CD4-positive, alpha-beta T cell (primary cell): Measurements from ENCODE around the gene MINDY1. TPM values are rescaled to one million over a fixed set of nuclear protein-coding genes. Genes with fewer than 3 reads are reported as not detected.
A peak's percentile ranks its signal among the peaks of the same experiment; 100 is the strongest.

Source experiments
- ATAC-seq: fragments of 200-7000 bp; cut with Tn5 transposase; one replicate; pipeline ENCODE4 v1.10.0; 2022; ENCODE audit warnings: mild to moderate bottlenecking; ENCODE audit not compliant: poor library complexity
- CTCF ChIA-PET: fragments of 350-600 bp; sonication (Branson Sonifier 250); formaldehyde crosslinking; loops from one replicate; lab custom pipeline; 2021; ENCODE audit warnings: antibody characterized with exemption, inconsistent platforms; lab: Charles Lee
- POLR2A ChIA-PET: fragments of 350-600 bp; sonication (Branson Sonifier 250); formaldehyde crosslinking; loops from one replicate; lab custom pipeline; 2021; ENCODE audit warnings: antibody characterized with exemption, inconsistent platforms; lab: Charles Lee
- DNase-seq, 14 experiments: peaks; one replicate each; pipeline ENCODE4 v3.0.0-alpha.2; 2013 to 2020; ENCODE audit warnings: mixed read lengths in 2 of 14
- H3K27ac ChIP-seq, 2 donors: one replicate each; pipeline versions ENCODE4 v1.5.1 to v1.7.0; 2013; ENCODE audit warnings: low read length in 2 of 2, low read depth in 1 of 2, mild to moderate bottlenecking in 1 of 2
- H3K27me3 ChIP-seq, 2 experiments: 1 replicate in 1 of 2; 2 replicates in 1 of 2; pipeline versions ENCODE4 v1.6.1 to v1.7.0; 2013; ENCODE audit warnings: low read length in 2 of 2, control low read depth in 1 of 2, mild to moderate bottlenecking in 1 of 2, moderate library complexity in 1 of 2; ENCODE audit not compliant: insufficient read depth in 2 of 2, control insufficient read depth in 1 of 2
- H3K36me3 ChIP-seq: one replicate; pipeline ENCODE4 v1.6.1; 2013; ENCODE audit warnings: low read length, control low read depth; ENCODE audit not compliant: insufficient read depth
- H3K4me1 ChIP-seq: one replicate; pipeline ENCODE4 v1.6.1; 2013; ENCODE audit warnings: low read length, control low read depth; ENCODE audit not compliant: insufficient read depth
- H3K4me3 ChIP-seq: one replicate; pipeline ENCODE4 v1.5.1; 2013; ENCODE audit warnings: mild to moderate bottlenecking, low read length, moderate library complexity
- H3K9me3 ChIP-seq, 2 experiments: 1 replicate in 1 of 2; 2 replicates in 1 of 2; pipeline versions ENCODE4 v1.6.1 to v1.7.0; 2013; ENCODE audit warnings: low read length in 2 of 2, mild to moderate bottlenecking in 2 of 2, control low read depth in 1 of 2, moderate library complexity in 1 of 2; ENCODE audit not compliant: control insufficient read depth in 1 of 2, insufficient read depth in 1 of 2
- H3K27ac Mint-ChIP-seq: one replicate; pipeline ENCODE4 v1.8.0; 2020; ENCODE audit warnings: mixed read lengths
- H3K27me3 Mint-ChIP-seq: one replicate; pipeline ENCODE4 v1.8.0; 2021; ENCODE audit warnings: mixed read lengths
- H3K36me3 Mint-ChIP-seq: one replicate; pipeline ENCODE4 v1.8.0; 2021; ENCODE audit warnings: low read depth, mixed read lengths
- H3K4me1 Mint-ChIP-seq: one replicate; pipeline ENCODE4 v1.8.0; 2021; ENCODE audit warnings: low read depth, mixed read lengths
- H3K4me3 Mint-ChIP-seq: one replicate; pipeline ENCODE4 v1.8.0; 2020; ENCODE audit warnings: mild to moderate bottlenecking, mixed read lengths
- H3K9me3 Mint-ChIP-seq: one replicate; pipeline ENCODE4 v1.8.0; 2020; ENCODE audit warnings: mixed read lengths
- intact Hi-C, 2 experiments: fragments of 100-400 bp; cut with DNase I in 1 of 2; cut with micrococcal nuclease in 1 of 2; formaldehyde crosslinking; loops; one replicate each; pipeline versions ENCODE4 v1.15.1 to v1.9.0; 2023 to 2025; cut with DNase I, micrococcal nuclease
- total RNA-seq, 174 experiments: library from RNA in 2 of 174; stranded (reverse) in 2 of 174; gene quantifications; one replicate each; pipeline ENCODE4 v1.2.3 and lab custom pipeline; 2021 to 2026
- TF ChIP-seq, protein P1 (sequence below): fragments of 200-600 bp; IDR thresholded peaks from one replicate; pipeline ENCODE4 v1.8.0; 2022; ENCODE audit warnings: antibody characterized with exemption, mild to moderate bottlenecking

Gene MINDY1
- total RNA-seq, 2 experiments from 2014 or later: 7.8 to 9.2 TPM

DNA sequence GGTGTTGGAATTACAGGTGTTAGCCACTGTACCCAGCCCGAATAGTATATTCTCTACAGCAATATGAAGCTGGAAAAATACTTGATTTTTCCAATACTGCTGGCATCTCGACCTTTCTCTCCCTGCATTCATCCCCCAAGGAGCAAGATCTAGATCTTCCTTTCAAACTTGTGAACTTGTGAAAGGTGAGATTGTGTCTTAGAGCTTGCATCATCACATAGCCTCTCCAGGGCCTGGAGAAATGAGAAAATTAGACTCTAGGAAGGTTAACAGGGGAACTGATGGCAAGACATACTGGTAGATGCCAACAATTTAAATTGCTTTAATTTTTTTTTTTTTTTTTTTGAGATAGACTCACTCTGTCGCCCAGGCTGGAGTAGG lies 3.6 kb upstream of the MINDY1 start:
- Histone ChIP-seq H3K4me1 (peaks cover 68% of the 10 kb centered on the region), H3K36me3 (peaks cover 20% of the 10 kb centered on the region), H3K4me3 (no peak overlapping the region), H3K27me3 (no peaks in the 10 kb centered on the region), H3K9me3 (no peaks in the 10 kb centered on the region), H3K27ac (no peak overlapping the region)
- H3K4me1 Mint-ChIP-seq: peaks cover 83% of the 10 kb centered on the region
- CTCF ChIA-PET: interaction anchor here (1.4 to 2.0 kb wide), 2 partner anchors 14 to 61 kb away, joined by 5 to 14 read pairs; partner anchors contain the start of gene GABPB2
- TF ChIP-seq, protein P1, sequence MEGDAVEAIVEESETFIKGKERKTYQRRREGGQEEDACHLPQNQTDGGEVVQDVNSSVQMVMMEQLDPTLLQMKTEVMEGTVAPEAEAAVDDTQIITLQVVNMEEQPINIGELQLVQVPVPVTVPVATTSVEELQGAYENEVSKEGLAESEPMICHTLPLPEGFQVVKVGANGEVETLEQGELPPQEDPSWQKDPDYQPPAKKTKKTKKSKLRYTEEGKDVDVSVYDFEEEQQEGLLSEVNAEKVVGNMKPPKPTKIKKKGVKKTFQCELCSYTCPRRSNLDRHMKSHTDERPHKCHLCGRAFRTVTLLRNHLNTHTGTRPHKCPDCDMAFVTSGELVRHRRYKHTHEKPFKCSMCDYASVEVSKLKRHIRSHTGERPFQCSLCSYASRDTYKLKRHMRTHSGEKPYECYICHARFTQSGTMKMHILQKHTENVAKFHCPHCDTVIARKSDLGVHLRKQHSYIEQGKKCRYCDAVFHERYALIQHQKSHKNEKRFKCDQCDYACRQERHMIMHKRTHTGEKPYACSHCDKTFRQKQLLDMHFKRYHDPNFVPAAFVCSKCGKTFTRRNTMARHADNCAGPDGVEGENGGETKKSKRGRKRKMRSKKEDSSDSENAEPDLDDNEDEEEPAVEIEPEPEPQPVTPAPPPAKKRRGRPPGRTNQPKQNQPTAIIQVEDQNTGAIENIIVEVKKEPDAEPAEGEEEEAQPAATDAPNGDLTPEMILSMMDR: no peak
- H3K4me3 Mint-ChIP-seq: peak overlapping the region; percentile 59
- POLR2A ChIA-PET: no interaction called here
- peaks cover 52% of the 10 kb centered on the region for H3K36me3 Mint-ChIP-seq
- ATAC-seq (no peak), DNase-seq (no peak)
- H3K27ac Mint-ChIP-seq: peak overlapping the region; percentile 98
- intact Hi-C loops: loop anchor here in 1 of 2 experiments (10.0 kb wide), 1 partner anchor 244 kb away; the partner anchor contains the start of gene PSMD4
- H3K9me3 Mint-ChIP-seq: no peaks in the 10 kb centered on the region
- no peaks in the 10 kb centered on the region for H3K27me3 Mint-ChIP-seq

DNA sequence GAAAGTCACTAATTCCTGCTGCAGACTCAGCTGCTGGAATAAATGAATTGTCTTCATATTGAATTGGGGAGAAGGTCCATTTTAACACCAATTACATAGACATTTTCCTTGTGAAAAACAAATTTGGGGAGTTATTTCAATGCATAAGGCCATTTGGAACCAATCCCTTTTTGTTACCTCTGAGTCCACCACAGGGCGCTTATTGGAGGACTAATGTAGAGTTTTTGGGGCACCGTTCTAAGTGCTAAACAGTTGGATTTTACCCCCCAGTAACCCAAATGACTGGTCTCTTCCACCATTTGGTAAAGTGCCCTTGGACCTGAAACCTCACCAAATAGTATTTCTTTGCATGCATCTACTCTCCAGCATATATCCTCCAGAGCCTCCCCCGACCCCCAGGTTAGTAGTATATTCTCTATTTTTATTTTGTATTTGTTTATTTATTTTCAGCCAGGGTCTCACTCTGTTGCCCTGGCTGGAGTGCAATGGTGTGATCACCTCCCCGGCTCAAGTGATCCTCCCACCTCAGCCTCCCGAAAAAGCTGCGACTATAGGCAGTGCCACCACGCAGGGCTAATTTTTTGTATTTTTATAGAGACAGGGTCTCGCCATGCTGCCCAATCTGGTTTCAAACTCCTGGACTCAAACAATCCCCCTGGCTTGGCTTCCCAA lies 3.1 kb upstream of the MINDY1 start:
- DNase-seq: no peak
- TF ChIP-seq, protein P1: no peak
- no peak overlapping the region for H3K4me3 ChIP-seq
- peaks cover 19% of the 10 kb centered on the region for H3K36me3 ChIP-seq
- no peaks in the 10 kb centered on the region for H3K9me3 ChIP-seq
- no peaks in the 10 kb centered on the region for H3K9me3 Mint-ChIP-seq
- intact Hi-C loops: loop anchor here (2.0 to 10.0 kb wide), 5 partner anchors 47 to 648 kb away; partner anchors contain the start of genes ARNT (in 1 of the 2), PSMD4 (in 1 of the 2), RPRD2 (in 1 of the 2) and TNFAIP8L2 (in 1 of the 2)
- CTCF ChIA-PET: interaction anchor here (0.8 to 2.0 kb wide), 4 partner anchors 14 to 388 kb away, joined by 3 to 14 read pairs (median 4); partner anchors contain the start of gene GABPB2
- peaks cover 52% of the 10 kb centered on the region for H3K36me3 Mint-ChIP-seq
- no peak for ATAC-seq
- no peaks in the 10 kb centered on the region for H3K27me3 ChIP-seq
- peaks cover 85% of the 10 kb centered on the region for H3K4me1 Mint-ChIP-seq
- H3K27ac Mint-ChIP-seq: peak overlapping the region; percentile 98
- H3K4me3 Mint-ChIP-seq: peak overlapping the region; percentile 93
- H3K27me3 Mint-ChIP-seq: no peaks in the 10 kb centered on the region
- POLR2A ChIA-PET: interaction anchor here (1.9 kb wide), 1 partner anchor 41 kb away, joined by 5 read pairs; no protein-coding TSS in a partner anchor
- no peak overlapping the region for H3K27ac ChIP-seq
- peaks cover 73% of the 10 kb centered on the region for H3K4me1 ChIP-seq

DNA sequence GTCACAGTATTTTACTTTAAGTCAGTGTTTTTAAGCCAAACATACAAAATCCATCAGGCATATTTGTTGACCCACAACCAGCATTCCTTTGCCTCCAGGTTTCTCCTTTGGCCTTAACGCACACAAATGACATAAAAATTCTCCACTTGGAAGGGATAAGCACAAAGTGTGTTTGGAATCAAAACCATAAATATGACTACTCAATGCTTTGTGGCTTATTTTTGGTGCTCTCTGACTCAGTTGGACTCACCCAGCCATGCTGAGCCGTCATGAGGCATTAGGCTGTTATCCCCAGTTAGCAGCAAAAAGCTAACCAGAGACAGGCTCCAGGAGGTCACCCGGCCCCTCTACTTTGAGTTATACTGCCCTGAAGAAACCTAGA lies 2.5 kb upstream of the MINDY1 start:
- Histone ChIP-seq H3K4me1 (peaks cover 79% of the 10 kb centered on the region), H3K4me3 (peak overlapping the region; percentile 82), H3K9me3 (no peaks in the 10 kb centered on the region), H3K27ac (peak overlapping the region in 1 of 2 donors; percentile 98), H3K36me3 (peaks cover 16% of the 10 kb centered on the region), H3K27me3 (no peaks in the 10 kb centered on the region)
- ChIA-PET CTCF (interaction anchor here (0.6 to 1.4 kb wide), 4 partner anchors 15 to 732 kb away, joined by 3 to 5 read pairs (median 4); partner anchors contain the start of gene GABPB2), POLR2A (interaction anchor here (1.1 to 1.9 kb wide), 4 partner anchors 42 to 645 kb away, joined by 3 to 5 read pairs (median 4); partner anchors contain the start of genes GABPB2 and RPRD2)
- H3K4me1 Mint-ChIP-seq: peaks cover 84% of the 10 kb centered on the region
- ATAC-seq (no peak), DNase-seq (no peak)
- no peaks in the 10 kb centered on the region for H3K9me3 Mint-ChIP-seq
- intact Hi-C loops: loop anchor here (2.0 to 5.0 kb wide), 4 partner anchors 48 to 647 kb away; partner anchors contain the start of genes ARNT (in 1 of the 2), RPRD2 (in 1 of the 2) and TNFAIP8L2 (in 1 of the 2)
- peak overlapping the region; percentile 93 for H3K4me3 Mint-ChIP-seq
- TF ChIP-seq, protein P1: no peak
- H3K27me3 Mint-ChIP-seq: no peaks in the 10 kb centered on the region
- peak overlapping the region; percentile 98 for H3K27ac Mint-ChIP-seq
- H3K36me3 Mint-ChIP-seq: peaks cover 46% of the 10 kb centered on the region
